HT1080 (cell line): ENCODE measurements around the gene SNX25. TPM values are rescaled to one million over a fixed set of nuclear protein-coding genes. Genes with fewer than 3 reads are reported as not detected.
A peak's percentile ranks its signal among the peaks of the same experiment; 100 is the strongest.
"Not testable (repeated sequence)": the region's sequence is repeated elsewhere in the genome, so short reads cannot be mapped to it uniquely, and the experiment has no call there.

Experiments used
- DNase-seq: peaks from one replicate; pipeline ENCODE4 v3.0.0-alpha.2; 2015; ENCODE audit warnings: low read depth
- polyA plus RNA-seq, 2 experiments: library from polyadenylated mRNA; depleted of rRNA; stranded (reverse); fragments of >200 nt; gene quantifications; 2 replicates each; pipeline ENCODE4 v1.2.3, GENCODE V29; 2015
- total RNA-seq: library from RNA; depleted of rRNA; stranded (reverse); fragments of >200 nt; shearing (Covaris generic); gene quantifications from 2 replicates; pipeline ENCODE4 v1.2.3, GENCODE V29; 2014; rRNA removed

The SNX25 gene
- total RNA-seq = 20.8 and 24.6 TPM in 2 replicates
- polyA plus RNA-seq (2015; cell fraction: cytosol; rRNA removed) = 20.9 and 24.0 TPM in 2 replicates
- 17.3 and 18.4 TPM in 2 replicates for polyA plus RNA-seq (2015; cell fraction: nucleus; rRNA removed)

DNA sequence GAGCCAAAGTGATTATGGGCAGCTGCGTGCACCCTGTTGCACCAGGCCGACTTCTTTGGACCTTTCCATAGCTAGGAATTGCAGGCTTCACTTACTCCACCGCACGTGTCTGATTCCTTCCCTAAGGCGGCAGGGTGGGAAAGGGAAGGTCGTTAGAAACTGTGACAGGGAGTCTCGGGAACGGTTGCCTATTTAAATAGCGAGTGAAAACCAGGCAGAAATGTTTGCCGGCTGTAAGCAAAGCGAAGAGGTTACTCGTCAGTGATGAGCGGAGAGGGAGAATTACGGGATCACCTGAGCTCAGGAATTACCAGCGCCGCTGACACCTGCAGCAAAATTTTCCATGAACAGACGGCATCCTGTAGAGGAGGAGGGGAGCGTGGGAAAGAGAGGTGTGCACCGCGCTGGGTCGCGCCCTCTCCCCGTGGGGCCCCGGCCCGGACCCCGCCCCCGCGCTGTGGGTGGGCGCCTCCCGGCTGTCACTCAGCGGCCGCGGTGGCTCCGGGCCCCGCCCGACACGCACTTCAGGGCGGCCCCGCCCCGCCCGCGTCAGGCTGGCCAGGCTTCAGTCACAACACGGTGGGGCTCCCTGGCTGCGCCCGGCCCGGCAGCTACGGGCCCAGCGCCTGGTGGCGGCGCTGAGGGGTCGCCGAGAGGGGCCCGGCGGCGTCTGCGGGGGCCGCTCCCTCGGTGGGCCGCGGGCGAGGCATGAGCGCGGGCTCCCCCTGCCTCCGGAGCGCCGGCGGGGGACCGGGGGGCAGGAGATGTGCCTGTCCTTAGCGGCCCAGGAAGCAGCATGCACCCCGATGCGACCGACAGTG, at the start of gene SNX25:
SNX25 (plus strand) TSS at position 568 of the 821 bp plus-strand sequence; CDS start at position 797, 229 bp downstream.
- DNase-seq = peak; percentile 76

- peak; percentile 44 for DNase-seq
These were observed 43.8 kb upstream of the SNX25 start for GRCh38 chr4:185165605-185166063.

- peak; percentile 13 for DNase-seq
These were observed 42.2 kb upstream of the SNX25 start for GRCh38 chr4:185167234-185167633.

GRCh38 chr4:185171373-185172071, 37.9 kb upstream of the SNX25 start:
- DNase-seq = no peak

GRCh38 chr4:185179488-185179887, 29.9 kb upstream of the SNX25 start:
- DNase-seq = no peak

DNA sequence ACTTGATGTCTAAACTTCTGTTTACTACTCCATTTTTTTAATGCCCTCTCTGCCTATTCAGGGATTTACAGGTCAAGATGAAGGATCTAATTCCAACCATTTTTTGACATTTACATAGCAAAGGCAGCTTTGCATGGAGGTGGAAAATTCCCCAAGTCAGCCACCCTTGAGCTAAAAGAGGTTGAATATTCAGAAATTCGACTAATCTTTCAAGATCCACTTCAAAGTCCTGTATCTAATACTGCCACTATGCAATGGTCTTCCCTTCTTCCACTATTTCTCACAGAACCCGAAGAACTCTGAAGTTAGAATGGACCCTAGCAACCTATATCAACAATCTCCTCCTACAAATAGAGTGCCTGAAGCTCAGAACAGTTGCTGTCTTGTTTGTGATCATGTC, 27.2 kb upstream of the SNX25 start:
- DNase-seq = no peak

DNA sequence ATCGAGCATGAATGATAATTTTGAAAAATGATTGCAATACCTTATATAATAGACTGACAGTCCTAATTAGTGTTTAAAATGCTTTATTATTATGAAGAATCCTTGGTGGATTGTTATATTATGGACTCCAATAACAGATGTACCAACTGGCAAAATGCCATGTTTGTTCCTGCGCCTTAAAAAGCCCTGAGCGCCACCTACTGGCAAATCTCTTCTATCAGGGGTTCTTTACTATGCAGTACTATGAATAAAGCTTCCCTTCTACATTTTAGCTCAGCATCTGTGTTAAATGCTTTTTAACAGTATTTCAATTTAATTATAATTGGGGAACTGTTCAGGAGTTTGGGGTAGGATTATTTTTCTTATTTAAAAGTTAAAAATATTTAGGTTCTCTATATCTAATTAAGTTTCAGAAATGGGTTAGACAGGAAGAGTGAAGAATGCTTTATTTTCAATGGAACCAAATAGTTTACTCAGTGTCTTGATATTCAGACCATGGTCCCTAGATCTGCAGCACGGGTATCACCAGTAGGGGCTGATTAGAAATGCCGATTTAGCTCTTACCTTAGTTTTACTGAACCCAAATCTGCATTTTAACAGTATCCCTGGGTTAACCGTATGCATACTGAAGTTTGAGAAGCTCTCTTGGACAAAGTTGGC, 25.6 kb upstream of the SNX25 start:
- DNase-seq = peak; percentile 57

- no peak for DNase-seq
These were observed 22.6 kb upstream of the SNX25 start for GRCh38 chr4:185186769-185187168.

DNA sequence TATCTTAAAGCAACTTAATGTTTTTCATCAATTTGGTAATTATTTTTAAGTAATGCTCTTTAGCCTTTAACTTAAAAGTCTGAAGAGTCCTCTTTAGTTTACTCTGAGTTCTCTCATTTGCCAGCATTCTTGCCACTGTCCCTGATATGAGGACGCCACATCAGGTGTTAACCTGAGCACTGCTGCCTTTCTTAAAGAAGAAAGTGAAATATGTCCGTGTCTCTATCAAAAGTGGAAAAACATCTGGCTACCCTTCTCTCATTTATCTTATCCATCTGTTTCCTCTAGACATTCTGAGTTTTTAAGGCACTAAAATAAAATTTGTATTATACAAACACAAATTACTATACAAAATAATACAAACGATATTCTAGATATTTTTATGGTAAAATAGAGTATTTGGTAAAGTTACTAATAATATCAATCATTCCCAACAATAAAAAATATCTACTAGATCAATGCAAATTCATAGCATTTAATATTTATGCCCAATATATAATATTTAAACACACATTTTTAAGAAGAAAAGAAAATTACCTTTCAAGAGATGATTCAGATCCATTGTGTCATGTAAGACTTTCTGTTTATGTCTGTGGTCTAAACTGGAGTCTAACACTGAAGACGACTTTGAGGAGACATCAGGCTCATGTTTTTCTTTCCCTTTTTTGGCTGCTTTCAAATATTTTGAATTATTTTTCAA, 19.6 kb upstream of the SNX25 start:
- no peak for DNase-seq

DNA sequence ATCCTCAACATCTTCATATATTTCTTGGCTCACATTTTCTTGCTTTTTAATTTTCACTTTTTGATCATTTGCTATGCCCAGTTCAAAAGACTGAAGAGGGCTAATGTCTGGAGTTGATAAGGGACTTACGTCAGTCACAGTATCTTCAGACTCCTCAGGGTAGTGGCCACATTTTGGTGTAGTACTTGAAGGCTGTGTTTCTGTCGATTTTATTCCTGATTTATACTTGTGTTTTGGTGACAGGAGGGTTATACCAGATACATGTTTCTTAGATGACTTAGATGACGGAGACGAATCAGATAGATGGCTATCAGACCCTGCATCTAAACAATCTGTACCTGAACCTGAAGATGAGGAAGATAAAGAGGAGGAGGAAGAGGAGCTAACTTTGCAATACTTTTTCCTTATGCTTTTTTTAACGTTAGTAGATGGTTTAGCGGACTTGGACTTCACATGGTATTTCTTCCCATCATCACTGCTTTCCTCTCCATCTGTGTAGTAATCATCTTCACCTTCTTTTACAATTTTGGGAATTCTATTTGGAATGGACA, 19.0 kb upstream of the SNX25 start:
- no peak for DNase-seq

GRCh38 chr4:185192059-185192458, 17.3 kb upstream of the SNX25 start:
- no peak for DNase-seq

DNA sequence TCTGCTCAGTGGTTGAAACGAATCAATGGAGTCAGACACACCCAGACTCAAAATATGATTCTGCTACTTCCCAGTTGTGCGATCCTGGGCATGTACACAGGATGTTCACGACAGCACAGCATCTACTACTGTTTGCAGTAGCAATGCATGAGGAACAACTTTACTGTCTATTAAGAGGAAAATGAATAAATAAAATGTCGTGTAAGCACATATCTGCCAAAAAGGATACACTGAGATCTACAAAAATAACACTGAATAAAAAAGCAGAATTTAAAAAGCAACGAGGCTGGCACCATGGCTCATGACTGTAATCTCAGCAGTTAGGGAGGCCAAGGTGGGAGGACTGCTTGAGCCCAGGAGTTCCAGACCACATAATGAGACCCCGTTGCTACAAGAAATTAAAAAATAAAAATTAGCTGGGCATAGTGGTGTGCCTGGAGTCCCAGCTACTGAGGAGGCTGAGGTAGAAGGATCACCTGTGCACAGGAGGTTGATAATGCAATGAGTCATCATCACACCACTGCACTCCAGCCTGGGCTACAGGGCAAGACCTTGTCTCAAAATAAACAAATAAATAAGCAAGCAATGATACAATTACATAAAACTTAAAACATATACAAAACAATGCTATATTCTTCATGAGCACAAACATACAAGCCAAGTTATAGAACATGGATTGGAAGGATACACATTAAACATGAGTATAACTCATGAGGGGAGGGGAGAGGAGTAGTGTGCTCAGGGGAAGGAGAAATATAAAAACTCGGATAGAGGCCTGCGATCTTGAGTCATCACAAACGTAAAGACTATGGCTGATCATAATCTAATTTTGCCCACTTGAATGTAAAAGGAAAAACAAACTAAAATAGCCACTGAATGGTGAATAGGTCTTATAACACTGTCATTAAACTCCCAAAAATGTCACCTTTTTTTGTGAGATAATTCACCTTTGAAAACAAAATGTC, 14.2 kb upstream of the SNX25 start:
- DNase-seq = no peak

DNA sequence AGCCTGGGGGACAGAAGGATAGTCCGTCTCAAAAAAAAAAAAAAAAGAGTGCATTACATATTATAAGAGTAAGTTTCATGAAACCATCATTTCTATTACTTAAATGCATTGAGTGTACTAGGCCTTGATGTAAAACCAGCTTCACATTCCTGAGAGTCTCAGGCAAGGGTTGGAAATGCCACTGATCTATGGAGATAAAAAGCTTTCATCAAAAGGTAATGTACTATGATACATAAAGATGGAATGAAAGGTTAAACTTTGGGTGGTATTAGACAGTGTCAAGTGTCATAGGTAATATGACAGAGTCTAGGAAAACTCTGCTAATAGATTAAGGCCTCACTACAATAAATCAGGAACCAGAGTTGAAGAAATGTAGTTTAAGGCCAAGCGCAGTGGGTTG, 13.0 kb upstream of the SNX25 start:
- no peak for DNase-seq

- DNase-seq = not testable (repeated sequence)
These were observed 11.2 kb upstream of the SNX25 start for GRCh38 chr4:185198189-185198588.

- DNase-seq = peak; percentile 54
These were observed 7.1 kb upstream of the SNX25 start for GRCh38 chr4:185201977-185202962.

GRCh38 chr4:185202984-185203485, 6.4 kb upstream of the SNX25 start:
- DNase-seq = no peak

- DNase-seq = peak; percentile 81
These were observed 5.7 kb upstream of the SNX25 start, which contains the start of gene CFAP97 for GRCh38 chr4:185203486-185204237. Gene CFAP97 (minus strand): TSS chr4:185204000. CDS start chr4:185191196, 12,804 bp downstream.
